GM21526 (cell line): ENCODE measurements around the gene RABGEF1.
"Not testable (repeated sequence)": the region's sequence is repeated elsewhere in the genome, so short reads cannot be mapped to it uniquely, and the experiment has no call there.

Experiments used
- ATAC-seq: cut with Tn5 transposase; IDR thresholded peaks from one replicate; pipeline ENCODE4 v1.9.1; 2021; ENCODE audit warnings: moderate library complexity; ENCODE audit not compliant: unreplicated experiment, low FRiP score

RABGEF1 gene

GRCh38 chr7:66740302-66740979 lies at the start of gene RABGEF1:
Gene RABGEF1, plus strand, starts transcription at chr7:66740733. Its CDS starts 31,167 bp downstream, at chr7:66771900.
- peak; percentile 76 for ATAC-seq

- no peak for ATAC-seq
These were observed 47.2 kb upstream of the RABGEF1 start for GRCh38 chr7:66693331-66693730.

- no peak for ATAC-seq
These were observed 46.2 kb upstream of the RABGEF1 start for GRCh38 chr7:66694286-66694685.

- ATAC-seq, result not testable (repeated sequence)
These were observed 45.1 kb upstream of the RABGEF1 start for GRCh38 chr7:66695417-66695816.

- not testable (repeated sequence) for ATAC-seq
These were observed 44.4 kb upstream of the RABGEF1 start for GRCh38 chr7:66696134-66696533.

GRCh38 chr7:66696774-66697191 lies 43.8 kb upstream of the RABGEF1 start:
- no peak for ATAC-seq

GRCh38 chr7:66697449-66698438 lies 42.8 kb upstream of the RABGEF1 start:
- ATAC-seq, result no peak

GRCh38 chr7:66698652-66699205 lies 41.8 kb upstream of the RABGEF1 start:
- ATAC-seq, result no peak

GRCh38 chr7:66699998-66700397 lies 40.5 kb upstream of the RABGEF1 start:
- ATAC-seq, result no peak

GRCh38 chr7:66700633-66701131 lies 39.9 kb upstream of the RABGEF1 start:
- ATAC-seq, result no peak

- ATAC-seq, result no peak
These were observed 32.7 kb upstream of the RABGEF1 start for GRCh38 chr7:66707825-66708224.

GRCh38 chr7:66710752-66711151 lies 29.8 kb upstream of the RABGEF1 start:
- not testable (repeated sequence) for ATAC-seq

- no peak for ATAC-seq
These were observed 26.8 kb upstream of the RABGEF1 start for GRCh38 chr7:66713687-66714086.

- not testable (repeated sequence) for ATAC-seq
These were observed 23.9 kb upstream of the RABGEF1 start for GRCh38 chr7:66716634-66717033.

- no peak for ATAC-seq
These were observed 20.0 kb upstream of the RABGEF1 start for GRCh38 chr7:66720561-66720960.

- ATAC-seq, result no peak
These were observed 14.7 kb upstream of the RABGEF1 start for GRCh38 chr7:66725843-66726242.

GRCh38 chr7:66727058-66727457 lies 13.5 kb upstream of the RABGEF1 start:
- ATAC-seq, result no peak

- no peak for ATAC-seq
These were observed 12.0 kb upstream of the RABGEF1 start for GRCh38 chr7:66728571-66728970.

- no peak for ATAC-seq
These were observed 11.3 kb upstream of the RABGEF1 start for GRCh38 chr7:66729274-66729673.

GRCh38 chr7:66731986-66732385 lies 8.5 kb upstream of the RABGEF1 start:
- no peak for ATAC-seq

GRCh38 chr7:66732439-66732838 lies 8.1 kb upstream of the RABGEF1 start:
- peak; percentile 51 for ATAC-seq
